Cardiac fibroblast (primary cell): ENCODE measurements around the gene BTBD16.

Source experiments
- DNase-seq, 2 donors: peaks; one replicate each; pipeline versions ENCODE4 v3.0.0 to v3.0.0-alpha.2; 2010; ENCODE audit warnings: low read depth in 2 of 2
- H3K4me3 ChIP-seq, 2 donors: replicated peaks in 1 of 2; 1 replicate in 1 of 2; 2 replicates in 1 of 2; pipeline ENCODE4 v1.5.1; 2011; ENCODE audit warnings: low read depth in 2 of 2, low read length in 2 of 2, mild to moderate bottlenecking in 2 of 2, moderate library complexity in 1 of 2
- CTCF ChIP-seq: IDR thresholded peaks from one replicate; pipeline ENCODE4 v1.5.1; 2011; ENCODE audit warnings: low read depth, mild to moderate bottlenecking, low read length, inconsistent platforms

BTBD16 gene

GRCh38 chr10:122308417-122309141, 37.5 kb downstream of the BTBD16 start:
- no peak for TF ChIP-seq CTCF

DNA sequence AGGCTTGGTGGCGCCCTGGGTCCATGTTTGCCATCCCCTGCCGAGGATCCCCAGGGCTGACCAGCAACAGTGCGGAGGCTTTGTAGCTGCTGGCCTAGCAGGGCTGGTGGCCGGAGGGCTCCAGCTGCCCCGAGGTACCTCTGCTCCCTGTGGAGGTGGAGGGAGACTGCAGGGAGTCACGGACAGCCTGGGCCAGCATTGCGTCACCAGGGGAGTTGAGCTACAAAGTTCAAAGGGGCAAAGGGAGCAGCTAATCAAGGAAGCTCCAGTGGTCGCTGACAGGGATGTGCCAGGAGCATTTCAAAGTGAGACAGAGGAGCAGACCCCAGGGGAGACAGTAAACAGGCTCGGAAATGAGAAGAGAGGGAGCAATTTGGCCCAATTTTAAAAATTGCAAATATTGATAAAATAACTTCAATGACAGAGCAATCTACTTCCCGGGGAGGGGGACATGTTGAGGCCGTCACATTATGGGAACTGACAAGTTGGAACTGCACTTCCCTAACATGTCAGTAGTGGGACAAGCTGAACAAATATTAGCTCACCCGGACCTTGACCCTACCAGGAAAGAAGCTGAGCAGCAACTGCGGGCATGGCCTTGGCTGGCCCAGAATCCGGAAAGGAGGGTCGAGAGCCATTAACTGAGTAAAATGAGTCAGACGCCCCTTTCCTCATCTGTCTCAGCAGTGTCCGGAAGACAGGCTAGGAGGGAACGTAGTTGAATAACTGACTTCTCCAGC, 39.4 kb downstream of the BTBD16 start:
- TF ChIP-seq CTCF, result no peak
- H3K4me3 ChIP-seq, result no peak overlapping the region
- peak in 1 of 2 donors; percentile 12 for DNase-seq

More at GRCh38 chr10:122308417-122309141, 37.5 kb downstream of the BTBD16 start:
- peak overlapping the region in 1 of 2 donors; percentile 5 for H3K4me3 ChIP-seq
- DNase-seq, result no peak

GRCh38 chr10:122311051-122311410, 39.9 kb downstream of the BTBD16 start:
- DNase-seq, result no peak
- TF ChIP-seq CTCF, result no peak
- H3K4me3 ChIP-seq, result no peak overlapping the region

DNA sequence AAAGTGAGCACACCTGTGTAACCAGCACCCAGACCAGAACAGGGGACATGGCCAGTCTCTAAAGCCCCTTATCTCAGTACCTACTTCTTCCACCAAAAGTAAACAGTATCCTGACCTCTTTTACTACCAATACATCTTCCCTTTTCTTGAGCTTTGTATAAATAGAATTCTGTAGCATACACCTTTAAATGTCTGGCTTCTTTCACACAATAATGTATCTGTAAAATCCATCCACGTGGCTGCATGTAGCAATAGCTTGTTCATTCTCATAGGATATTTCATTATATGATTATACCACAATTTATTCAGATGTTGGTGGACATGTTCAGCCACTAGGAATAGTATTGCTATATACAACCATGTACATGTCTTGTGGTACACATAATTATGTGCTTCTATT, 40.6 kb downstream of the BTBD16 start:
- H3K4me3 ChIP-seq, result no peak overlapping the region
- TF ChIP-seq CTCF, result no peak
- no peak for DNase-seq

GRCh38 chr10:122316224-122316884, 45.3 kb downstream of the BTBD16 start:
- TF ChIP-seq CTCF, result no peak
- no peak overlapping the region for H3K4me3 ChIP-seq
- no peak for DNase-seq

- no peak for DNase-seq
- no peak overlapping the region for H3K4me3 ChIP-seq
- TF ChIP-seq CTCF, result no peak
These were observed 50.9 kb downstream of the BTBD16 start for GRCh38 chr10:122321960-122322359.
